GM12872 (cell line): ENCODE measurements around the gene MYH7B.
A peak's percentile ranks its signal among the peaks of the same experiment; 100 is the strongest.

ENCODE experiments used
- CTCF ChIP-seq: IDR thresholded peaks from 3 replicates; pipeline ENCODE4 v1.5.1; 2011; ENCODE audit warnings: low read depth, mild to moderate bottlenecking, low read length, moderate library complexity; ENCODE audit not compliant: insufficient read depth

Gene MYH7B

GRCh38 chr20:34999782-35000181 lies 44.1 kb downstream of the MYH7B start:
- no peak for TF ChIP-seq CTCF

- TF ChIP-seq CTCF = no peak
Measured at GRCh38 chr20:35000311-35000921, 44.7 kb downstream of the MYH7B start.

- no peak for TF ChIP-seq CTCF
Measured at GRCh38 chr20:35000922-35001595, 45.4 kb downstream of the MYH7B start.

- TF ChIP-seq CTCF = peak; percentile 24; the same call in 1 of the 3 replicates
Measured at GRCh38 chr20:35001596-35002362, 46.1 kb downstream of the MYH7B start.

- TF ChIP-seq CTCF = no peak
Measured at GRCh38 chr20:35002426-35003210, 47.0 kb downstream of the MYH7B start.

- TF ChIP-seq CTCF = no peak
Measured at GRCh38 chr20:35003211-35004031, 47.8 kb downstream of the MYH7B start.
